ENCODE measurements around the gene RBM19.

DNA sequence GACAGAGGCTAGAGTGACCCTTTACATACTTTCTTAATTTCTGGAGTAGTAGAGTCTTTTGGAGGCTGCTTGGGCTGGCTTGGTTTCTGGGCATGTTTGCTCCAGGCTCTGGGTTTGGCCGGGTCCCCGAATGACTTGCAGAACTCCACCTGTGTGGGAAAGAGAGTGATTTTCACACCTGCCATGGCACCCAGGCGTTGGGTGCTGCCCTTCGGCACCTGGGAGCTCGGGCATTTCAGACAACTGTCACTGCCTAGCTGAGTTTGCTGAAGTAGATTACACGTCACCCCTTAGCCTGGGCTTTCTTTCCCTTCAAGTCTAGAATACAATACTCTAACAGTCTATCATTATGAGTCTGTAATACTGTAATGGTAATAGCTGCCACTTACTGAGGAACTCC is 6.1 kb downstream of the RBM19 start:
- TF ChIP-seq POLR2A (IDR thresholded peaks at IDR 0.05), result no peak
- TF ChIP-seq, protein P1, sequence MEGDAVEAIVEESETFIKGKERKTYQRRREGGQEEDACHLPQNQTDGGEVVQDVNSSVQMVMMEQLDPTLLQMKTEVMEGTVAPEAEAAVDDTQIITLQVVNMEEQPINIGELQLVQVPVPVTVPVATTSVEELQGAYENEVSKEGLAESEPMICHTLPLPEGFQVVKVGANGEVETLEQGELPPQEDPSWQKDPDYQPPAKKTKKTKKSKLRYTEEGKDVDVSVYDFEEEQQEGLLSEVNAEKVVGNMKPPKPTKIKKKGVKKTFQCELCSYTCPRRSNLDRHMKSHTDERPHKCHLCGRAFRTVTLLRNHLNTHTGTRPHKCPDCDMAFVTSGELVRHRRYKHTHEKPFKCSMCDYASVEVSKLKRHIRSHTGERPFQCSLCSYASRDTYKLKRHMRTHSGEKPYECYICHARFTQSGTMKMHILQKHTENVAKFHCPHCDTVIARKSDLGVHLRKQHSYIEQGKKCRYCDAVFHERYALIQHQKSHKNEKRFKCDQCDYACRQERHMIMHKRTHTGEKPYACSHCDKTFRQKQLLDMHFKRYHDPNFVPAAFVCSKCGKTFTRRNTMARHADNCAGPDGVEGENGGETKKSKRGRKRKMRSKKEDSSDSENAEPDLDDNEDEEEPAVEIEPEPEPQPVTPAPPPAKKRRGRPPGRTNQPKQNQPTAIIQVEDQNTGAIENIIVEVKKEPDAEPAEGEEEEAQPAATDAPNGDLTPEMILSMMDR (IDR thresholded peaks at IDR 0.05), result no peak

Data from uterus (tissue), 2 donors.